Tibial nerve (tissue), 3 donors: ENCODE results near the gene UCK2.

Experiments
- CTCF ChIP-seq, 5 experiments: fragments of 200-600 bp in 3 of 5; fragments of 450-650 bp in 2 of 5; sonication (generic) in 3 of 5; IDR thresholded peaks; one replicate each; pipeline ENCODE4 v1.5.1; 2016 to 2019; ENCODE audit warnings: antibody characterized with exemption in 5 of 5, mild to moderate bottlenecking in 3 of 5, moderate library complexity in 2 of 5
- POLR2A ChIP-seq, 2 donors: fragments of 450-650 bp; IDR thresholded peaks; one replicate each; pipeline ENCODE4 v1.6.1; 2017; ENCODE audit warnings: antibody characterized with exemption in 2 of 2, mild to moderate bottlenecking in 2 of 2, moderate library complexity in 2 of 2

GRCh38 chr1:165894591-165894990 is 67.2 kb downstream of the UCK2 start:
- TF ChIP-seq CTCF (IDR thresholded peaks at IDR 0.05) (no peak), POLR2A (IDR thresholded peaks at IDR 0.05) (no peak)
